Ectodermal cell (in vitro differentiated cells): ENCODE data around the gene ZNF556.
"Not testable (repeated sequence)": the region's sequence is repeated elsewhere in the genome, so short reads cannot be mapped to it uniquely, and the experiment has no call there.

Experiments used
- H3K27ac ChIP-seq: 2 replicates; pipeline ENCODE4 v1.7.0; 2013; ENCODE audit warnings: mild to moderate bottlenecking, low read depth, low read length; ENCODE audit not compliant: insufficient read depth, poor library complexity, severe bottlenecking
- H3K27me3 ChIP-seq: 2 replicates; pipeline ENCODE4 v1.7.0; 2013; ENCODE audit warnings: mild to moderate bottlenecking, low read length; ENCODE audit not compliant: insufficient read depth, control insufficient read depth, poor library complexity, severe bottlenecking
- H3K36me3 ChIP-seq: one replicate; pipeline ENCODE4 v1.7.0; 2013; ENCODE audit warnings: low read length; ENCODE audit not compliant: control insufficient read depth, insufficient read depth
- H3K4me1 ChIP-seq: one replicate; pipeline ENCODE4 v1.7.0; 2013; ENCODE audit warnings: low read length; ENCODE audit not compliant: control insufficient read depth, insufficient read depth
- H3K4me3 ChIP-seq: 2 replicates; pipeline ENCODE4 v1.7.0; 2013; ENCODE audit warnings: low read depth, low read length, control low read depth; ENCODE audit not compliant: insufficient read depth
- H3K9me3 ChIP-seq: 2 replicates; pipeline ENCODE4 v1.7.0; 2013; ENCODE audit warnings: mild to moderate bottlenecking, low read length, moderate library complexity; ENCODE audit not compliant: control insufficient read depth
- WGBS, 2 experiments: methylation state at CpG; one replicate each; pipeline ENCODE4 v1.1.7; 2013; ENCODE audit warnings: missing lambda C conversion rate in 2 of 2; 5-methylcytosine and 5-hydroxymethylcytosine counted together

Gene ZNF556

DNA sequence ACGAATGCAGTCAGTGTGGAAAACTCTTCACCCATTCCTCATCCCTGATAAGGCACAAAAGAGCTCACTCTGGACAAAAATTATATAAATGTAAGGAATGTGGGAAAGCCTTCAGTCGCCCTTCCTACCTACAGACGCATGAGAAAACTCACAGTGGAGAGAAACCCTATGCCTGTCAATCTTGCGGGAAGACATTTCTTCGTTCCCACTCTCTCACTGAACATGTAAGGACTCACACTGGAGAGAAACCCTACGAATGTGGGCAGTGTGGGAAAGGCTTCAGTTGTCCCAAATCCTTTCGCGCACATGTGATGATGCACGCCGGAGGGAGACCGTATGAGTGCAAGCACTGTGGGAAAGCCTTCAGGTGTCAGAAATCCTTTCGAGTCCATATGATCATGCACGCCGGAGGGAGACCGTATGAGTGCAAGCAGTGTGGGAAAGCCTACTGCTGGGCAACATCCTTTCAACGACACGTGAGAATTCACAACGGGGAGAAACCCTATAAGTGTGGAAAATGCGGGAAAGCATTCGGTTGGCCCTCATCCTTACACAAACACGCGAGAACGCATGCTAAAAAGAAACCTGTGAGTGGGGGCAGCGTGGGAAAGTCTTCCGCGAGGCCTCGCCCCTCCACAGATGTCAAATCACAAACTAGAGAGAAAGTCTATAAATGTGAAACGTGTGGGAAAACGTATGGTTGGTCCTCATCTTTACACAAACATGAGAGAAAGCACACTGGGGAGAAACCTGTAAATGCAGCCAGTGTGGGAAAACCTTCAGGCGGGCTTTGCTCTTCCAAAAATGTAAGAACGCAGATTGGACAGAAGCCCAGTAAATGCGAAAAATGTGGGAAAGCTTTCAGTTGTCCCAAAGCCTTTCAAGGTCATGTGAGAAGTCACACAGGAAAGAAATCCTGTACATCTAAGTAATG lies 10.5 kb downstream of the ZNF556 start:
- no peak overlapping the region for H3K4me3 ChIP-seq
- H3K4me1 ChIP-seq: no peaks in the 10 kb centered on the region
- H3K9me3 ChIP-seq: peaks cover 6% of the 10 kb centered on the region
- H3K27me3 ChIP-seq: no peaks in the 10 kb centered on the region
- WGBS, 2 experiments: 86 to 87% methylated on average over 32 of the region's 32 CpGs
- H3K36me3 ChIP-seq: no peaks in the 10 kb centered on the region
- H3K27ac ChIP-seq: no peak overlapping the region

DNA sequence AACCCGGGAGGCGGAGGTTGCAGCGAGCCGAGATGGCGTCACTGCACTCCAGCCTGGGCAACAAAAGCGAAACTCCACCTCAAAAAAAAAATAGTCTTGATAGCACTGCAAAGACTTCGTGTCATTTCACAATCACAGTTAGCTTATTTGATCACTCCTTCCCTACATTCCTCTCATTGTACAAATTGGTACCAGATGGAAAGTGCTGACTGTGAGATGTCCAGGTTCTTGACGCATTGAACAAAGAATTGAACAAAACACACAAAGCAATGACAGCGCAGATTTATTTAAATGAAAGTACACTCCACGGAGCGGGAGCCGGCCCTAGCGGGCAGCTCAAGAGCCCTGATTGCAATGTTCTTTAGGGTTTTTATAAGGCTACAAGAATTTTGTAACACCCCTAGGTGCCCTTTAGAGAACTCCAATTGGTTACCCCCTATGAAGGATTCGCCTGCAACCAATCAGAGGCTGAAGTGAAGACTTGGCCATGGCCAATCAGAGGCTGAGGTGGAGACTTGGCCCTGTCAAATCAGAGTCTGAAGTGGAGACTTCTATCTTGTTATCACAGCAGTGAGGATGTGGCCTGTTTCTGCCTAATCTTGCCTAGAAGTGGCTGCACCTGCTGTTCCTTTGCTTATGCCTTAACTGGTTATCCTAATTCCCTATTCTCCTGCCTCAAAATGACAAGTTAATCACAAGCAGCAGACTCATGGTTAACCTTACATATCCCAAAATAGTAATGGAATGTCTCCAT lies 16.7 kb downstream of the ZNF556 start:
- Histone ChIP-seq H3K4me1 (no peaks in the 10 kb centered on the region), H3K27me3 (no peaks in the 10 kb centered on the region), H3K36me3 (no peaks in the 10 kb centered on the region), H3K4me3 (no peak overlapping the region), H3K9me3 (peaks cover 6% of the 10 kb centered on the region), H3K27ac (no peak overlapping the region)
- 88 to 89% methylated on average over 14 of the region's 14 CpGs for WGBS, 2 experiments

DNA sequence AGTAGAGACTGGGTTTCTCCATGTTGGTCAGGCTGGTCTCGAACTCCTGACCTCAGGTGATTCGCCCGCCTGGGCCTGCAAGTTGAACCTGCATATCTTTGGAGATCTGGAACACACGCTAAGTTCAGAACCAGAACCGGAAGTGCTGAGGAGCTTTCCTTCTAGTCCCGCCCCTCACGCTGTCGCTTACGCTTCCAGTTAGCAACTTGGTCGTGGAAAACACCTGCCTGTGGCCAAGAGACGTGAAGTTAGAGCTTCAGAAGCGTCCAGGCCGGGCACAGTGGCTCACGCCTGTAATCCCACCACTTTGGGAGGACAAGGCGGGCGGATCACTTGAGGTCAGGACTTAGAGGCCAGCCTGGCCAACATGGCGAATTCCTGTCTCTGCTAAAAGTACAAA lies 18.6 kb downstream of the ZNF556 start:
- WGBS, 2 experiments: 87 to 89% methylated on average over 17 of the region's 17 CpGs

DNA sequence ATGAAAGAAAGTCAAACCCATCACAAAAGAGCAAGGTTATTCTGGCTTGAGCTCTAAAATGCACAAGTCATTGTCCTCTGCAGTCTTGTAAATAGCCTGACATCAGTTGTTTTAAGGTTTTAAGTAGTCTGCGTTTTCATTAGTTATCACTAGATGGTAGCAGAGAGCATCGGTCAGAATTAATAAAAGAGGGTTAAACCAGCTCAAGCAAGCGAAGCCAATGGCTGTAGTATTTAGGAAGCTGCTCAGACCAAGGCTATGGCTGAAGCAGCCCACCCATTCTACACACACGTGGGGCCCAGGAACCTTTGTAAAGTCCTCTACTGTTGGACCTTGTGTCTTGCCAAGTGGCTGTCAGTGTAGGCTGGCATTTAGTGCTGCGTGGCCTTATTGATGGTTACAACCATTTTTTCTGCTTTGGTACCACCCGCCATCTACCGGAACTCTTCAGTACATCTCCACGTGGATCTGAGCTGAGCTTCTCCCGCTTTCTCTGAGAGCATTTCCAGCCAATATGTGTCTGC lies 20.3 kb downstream of the ZNF556 start:
- WGBS, 2 experiments: 38 to 42% methylated on average over 9 of the region's 9 CpGs
- Histone ChIP-seq H3K4me3 (no peak overlapping the region), H3K27ac (no peak overlapping the region), H3K4me1 (no peaks in the 10 kb centered on the region), H3K36me3 (no peaks in the 10 kb centered on the region), H3K9me3 (no peaks in the 10 kb centered on the region), H3K27me3 (no peaks in the 10 kb centered on the region)

More for the DNA sequence above, 18.6 kb downstream of the ZNF556 start:
- no peak overlapping the region for H3K27ac ChIP-seq
- no peaks in the 10 kb centered on the region for H3K4me1 ChIP-seq
- H3K27me3 ChIP-seq: no peaks in the 10 kb centered on the region
- no peak overlapping the region for H3K4me3 ChIP-seq
- H3K36me3 ChIP-seq: no peaks in the 10 kb centered on the region
- no peaks in the 10 kb centered on the region for H3K9me3 ChIP-seq

DNA sequence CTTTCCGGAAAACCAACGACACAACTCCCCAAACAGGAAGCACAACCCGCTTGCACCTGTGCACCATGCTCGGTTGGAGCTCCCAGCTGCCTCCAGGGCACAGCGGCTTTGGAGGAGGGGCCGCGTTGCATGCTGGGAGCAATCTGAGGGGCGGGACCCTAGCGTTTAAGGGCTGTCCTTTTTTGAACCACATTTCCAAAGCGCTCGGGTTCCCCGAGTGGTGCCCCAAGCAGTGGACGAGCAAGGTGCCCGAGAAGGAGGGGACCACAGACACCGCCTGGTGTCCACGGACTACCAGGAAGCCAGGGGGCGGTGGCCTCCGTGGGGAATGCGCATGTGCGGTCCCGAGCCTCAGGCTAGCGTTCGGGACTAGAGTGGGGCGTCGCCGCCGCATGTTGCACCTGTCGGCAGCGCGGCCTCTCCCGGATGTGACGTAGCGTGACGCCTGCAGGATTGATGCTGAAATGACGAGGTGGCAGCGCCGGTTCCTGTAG lies 21.6 kb downstream of the ZNF556 start:
- 87% methylated on average over 37 of the region's 37 CpGs for WGBS, 2 experiments
- H3K27me3 ChIP-seq: no peaks in the 10 kb centered on the region
- no peak overlapping the region for H3K4me3 ChIP-seq

DNA sequence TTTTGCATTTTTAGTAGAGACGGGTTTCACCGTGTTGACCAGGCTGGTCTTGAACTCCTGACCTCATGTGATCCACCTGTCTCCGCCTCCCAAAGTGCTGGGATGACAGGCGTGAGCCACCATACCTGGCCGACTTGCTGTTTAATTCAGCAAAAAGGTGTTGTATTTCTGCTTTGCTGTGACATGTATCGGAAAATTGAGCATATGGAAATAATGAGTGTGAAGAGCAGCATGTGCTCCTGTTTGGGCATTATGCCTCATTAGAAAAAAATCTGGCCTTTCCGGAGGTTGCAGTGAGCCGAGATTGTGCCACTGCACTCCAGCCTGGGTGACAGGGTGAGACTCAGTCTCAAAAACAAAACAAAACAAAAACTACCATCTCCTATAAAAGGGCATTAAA lies 23.4 kb downstream of the ZNF556 start:
- not testable (repeated sequence) for H3K4me3 ChIP-seq, H3K27ac ChIP-seq, H3K4me1 ChIP-seq, H3K27me3 ChIP-seq, H3K36me3 ChIP-seq, H3K9me3 ChIP-seq
- 90 to 91% methylated on average over 8 of the region's 8 CpGs for WGBS, 2 experiments

More for the DNA sequence above, 21.6 kb downstream of the ZNF556 start:
- Histone ChIP-seq H3K36me3 (no peaks in the 10 kb centered on the region), H3K4me1 (no peaks in the 10 kb centered on the region), H3K27ac (no peak overlapping the region), H3K9me3 (no peaks in the 10 kb centered on the region)

DNA sequence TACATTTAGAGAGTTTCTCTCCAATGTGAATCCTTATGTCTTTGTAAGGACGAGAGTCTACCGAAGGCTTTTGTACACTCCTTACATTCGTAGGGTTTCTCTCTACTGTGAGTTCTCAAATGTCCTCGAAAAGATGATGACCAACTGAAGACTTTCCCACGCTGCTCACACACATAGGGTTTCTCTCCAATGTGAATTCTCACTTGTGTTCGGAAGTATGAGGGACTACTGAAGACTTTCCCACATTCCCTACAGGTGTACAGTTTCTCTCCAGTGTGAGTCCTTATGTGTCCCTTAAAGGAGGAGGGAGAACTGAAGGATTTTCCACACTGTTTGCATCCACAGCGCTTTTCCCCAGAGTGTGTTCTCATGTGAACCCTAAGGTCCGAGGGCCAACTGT lies 29.6 kb downstream of the ZNF556 start:
- Histone ChIP-seq H3K4me1 (no peaks in the 10 kb centered on the region), H3K9me3 (no peaks in the 10 kb centered on the region), H3K36me3 (no peaks in the 10 kb centered on the region), H3K4me3 (no peak overlapping the region), H3K27me3 (no peaks in the 10 kb centered on the region), H3K27ac (no peak overlapping the region)
- 68 to 75% methylated on average over 8 of the region's 8 CpGs for WGBS, 2 experiments

DNA sequence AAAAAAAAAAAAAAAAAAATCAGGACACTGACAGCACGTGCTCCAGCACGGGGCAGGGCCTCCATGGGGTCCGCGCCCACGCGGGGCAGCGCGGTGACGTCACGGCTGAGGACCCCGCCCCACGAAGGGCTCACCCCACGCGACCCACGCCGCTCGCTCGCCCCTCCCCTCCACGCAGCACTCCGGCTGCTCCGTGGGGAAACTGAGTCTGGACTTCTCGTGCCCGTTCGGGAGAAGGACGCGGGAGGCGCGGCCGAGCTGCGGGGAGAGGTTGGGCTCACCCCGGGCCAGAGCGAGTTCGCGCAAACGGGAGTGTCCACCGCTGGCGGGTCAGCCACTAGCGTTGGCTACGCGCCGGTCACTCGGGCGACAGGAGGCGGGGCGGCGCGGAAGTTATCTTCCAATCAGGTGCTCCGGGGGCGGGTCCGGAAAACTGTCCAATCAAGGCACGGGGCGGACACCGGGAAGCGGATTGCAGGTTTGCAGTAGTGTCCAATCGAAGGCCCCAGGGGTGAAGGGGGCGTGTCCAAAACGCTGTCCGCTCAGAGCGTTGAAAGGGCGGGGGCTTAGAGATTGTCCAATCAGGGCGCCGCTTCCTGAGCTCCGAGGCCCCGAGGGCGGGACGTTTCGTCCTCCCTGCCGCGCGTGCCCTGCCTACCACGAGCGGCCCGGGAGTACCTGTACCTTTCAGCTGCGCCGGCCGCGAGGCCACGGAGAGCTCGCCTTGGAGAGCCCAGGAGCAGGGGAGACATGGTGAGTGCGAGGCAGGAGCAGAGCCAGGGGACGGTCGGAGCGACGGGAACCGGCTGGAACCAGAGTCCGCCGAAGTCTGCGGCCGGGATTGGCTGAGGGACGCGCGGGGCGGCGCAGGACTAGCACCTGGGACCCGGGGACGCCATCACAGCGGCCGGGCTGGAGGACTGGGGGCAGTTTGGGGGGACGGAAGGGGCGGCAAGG lies 33.4 kb downstream of the ZNF556 start, which contains the start of gene ZNF57:
TSS of gene ZNF57 (plus strand) at position 633 of the 957 bp plus-strand sequence. CDS start at position 751, 118 bp downstream.
- Histone ChIP-seq H3K4me1 (no peaks in the 10 kb centered on the region), H3K4me3 (peak within 1 kb of the TSS; percentile 83), H3K27me3 (no peaks in the 10 kb centered on the region), H3K27ac (peak within 1 kb of the TSS; percentile 50), H3K9me3 (no peaks in the 10 kb centered on the region), H3K36me3 (no peaks in the 10 kb centered on the region)
- WGBS, 2 experiments: 1 to 2% methylated on average over 99 to 100 of the region's 100 CpGs

DNA sequence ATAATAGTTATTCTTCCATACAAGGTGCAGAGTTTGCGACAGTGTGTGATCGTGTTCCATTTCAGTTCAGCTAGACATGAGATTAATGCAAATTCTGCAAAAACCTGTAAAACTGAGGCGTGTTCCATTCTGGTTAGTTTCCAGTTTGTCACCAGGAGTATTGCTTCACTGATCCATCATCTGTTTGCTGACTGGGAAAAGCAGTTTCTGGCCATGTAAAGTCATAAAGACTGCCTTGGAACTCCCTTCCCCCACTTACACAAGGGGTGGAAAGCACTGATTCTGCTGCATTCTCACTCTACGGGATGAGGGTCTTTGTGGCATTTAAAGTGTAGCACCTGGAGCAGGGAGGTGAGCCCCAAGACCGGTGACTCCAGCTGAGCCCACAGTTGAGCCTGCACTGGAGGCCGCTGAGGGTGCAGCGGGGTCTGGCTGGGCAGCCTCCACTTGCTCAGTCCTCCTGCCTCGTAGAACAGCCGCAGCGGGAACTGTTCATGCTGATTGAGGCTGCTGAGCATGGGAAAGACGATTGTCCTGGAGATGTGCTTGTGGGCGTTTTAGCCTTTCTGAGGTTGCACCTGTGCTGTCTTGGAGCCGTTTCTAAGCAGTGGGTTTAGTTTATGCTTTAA lies 35.6 kb downstream of the ZNF556 start:
- 86% methylated on average over 13 of the region's 13 CpGs for WGBS, 2 experiments
- H3K27me3 ChIP-seq: no peaks in the 10 kb centered on the region
- H3K4me1 ChIP-seq: no peaks in the 10 kb centered on the region
- no peak overlapping the region for H3K27ac ChIP-seq
- no peak overlapping the region for H3K4me3 ChIP-seq
- no peaks in the 10 kb centered on the region for H3K36me3 ChIP-seq
- H3K9me3 ChIP-seq: no peaks in the 10 kb centered on the region
